WERI-Rb-1 (cell line): Measurements from ENCODE around the gene ARL6IP6.
"Not testable (repeated sequence)": the region's sequence is repeated elsewhere in the genome, so short reads cannot be mapped to it uniquely, and the experiment has no call there.

Experiments used
- DNase-seq: peaks from one replicate; pipeline ENCODE4 v3.0.0-alpha.2; 2020
- H3K27ac ChIP-seq: fragments of 250-450 bp; sonication (Bioruptor Pico); 2 replicates; pipeline ENCODE4 v1.5.1; 2020; ENCODE audit warnings: mild to moderate bottlenecking, moderate library complexity
- H3K27me3 ChIP-seq: fragments of 250-450 bp; sonication (Bioruptor Pico); 2 replicates; pipeline ENCODE4 v1.5.1; 2021; ENCODE audit warnings: mild to moderate bottlenecking, low read depth, moderate library complexity; ENCODE audit not compliant: insufficient read depth, severe bottlenecking
- H3K36me3 ChIP-seq: fragments of 250-450 bp; sonication (Bioruptor Pico); 2 replicates; pipeline ENCODE4 v1.5.1; 2020; ENCODE audit warnings: mild to moderate bottlenecking, moderate library complexity
- H3K4me3 ChIP-seq: 2 replicates; pipeline ENCODE4 v1.5.1; 2011; ENCODE audit warnings: low read depth, mild to moderate bottlenecking, control low read depth, low read length
- H3K9me3 ChIP-seq: fragments of 250-450 bp; sonication (Bioruptor Pico); 2 replicates; pipeline ENCODE4 v1.5.1; 2021; ENCODE audit warnings: mild to moderate bottlenecking, moderate library complexity; ENCODE audit not compliant: severe bottlenecking
- TF ChIP-seq, protein P1 (sequence below): IDR thresholded peaks from 2 replicates; pipeline ENCODE4 v1.5.1; 2011; ENCODE audit warnings: low read depth, mild to moderate bottlenecking, control low read depth, inconsistent platforms, low read length

ARL6IP6 gene

DNA sequence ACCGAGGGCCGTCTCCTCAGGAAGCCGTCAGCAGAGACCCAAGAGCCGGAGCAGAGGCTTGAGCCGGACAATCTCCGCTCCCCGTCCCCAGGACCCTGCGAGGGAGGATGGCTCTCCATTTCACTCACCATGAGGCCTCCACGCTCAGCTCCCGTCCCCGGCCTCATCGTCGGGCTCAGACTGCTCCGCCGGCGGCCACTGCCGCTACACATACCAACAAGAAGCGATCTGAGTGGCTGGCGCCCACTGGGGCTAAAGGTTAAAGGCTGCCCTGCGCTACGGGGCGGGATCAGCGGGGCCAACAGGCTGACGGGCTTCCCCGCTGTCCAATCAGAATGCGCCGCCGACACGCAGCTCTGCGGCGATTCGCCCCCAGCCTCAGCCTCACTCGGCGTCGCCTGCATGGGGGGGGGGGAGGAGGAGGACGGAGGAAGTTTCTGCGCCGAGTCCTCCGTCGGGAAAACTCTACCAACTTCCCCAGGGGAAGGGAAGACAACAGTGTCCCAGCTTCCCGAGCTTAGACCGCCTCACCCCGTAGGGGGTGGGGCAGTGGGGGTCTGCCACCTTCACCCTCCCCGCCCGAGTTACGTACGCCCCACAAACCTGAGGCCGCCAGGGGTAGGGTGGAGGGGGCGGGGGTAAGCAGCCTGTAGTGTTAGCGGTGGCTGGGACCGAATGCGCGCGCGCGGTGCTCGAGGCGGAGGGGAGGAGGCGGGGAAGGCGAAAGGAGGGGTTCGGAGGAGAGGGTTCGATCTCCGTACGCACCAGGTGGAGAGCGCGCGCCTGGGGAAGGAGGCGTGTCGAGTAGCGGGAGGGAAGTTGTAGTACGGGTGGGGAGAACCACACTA lies 968 bp upstream of the ARL6IP6 start, which contains the start of gene PRPF40A:
Gene PRPF40A (minus strand): TSS at position 234 of the 848 bp plus-strand sequence. CDS start 22 bp downstream, at position 212.
- TF ChIP-seq, protein P1, sequence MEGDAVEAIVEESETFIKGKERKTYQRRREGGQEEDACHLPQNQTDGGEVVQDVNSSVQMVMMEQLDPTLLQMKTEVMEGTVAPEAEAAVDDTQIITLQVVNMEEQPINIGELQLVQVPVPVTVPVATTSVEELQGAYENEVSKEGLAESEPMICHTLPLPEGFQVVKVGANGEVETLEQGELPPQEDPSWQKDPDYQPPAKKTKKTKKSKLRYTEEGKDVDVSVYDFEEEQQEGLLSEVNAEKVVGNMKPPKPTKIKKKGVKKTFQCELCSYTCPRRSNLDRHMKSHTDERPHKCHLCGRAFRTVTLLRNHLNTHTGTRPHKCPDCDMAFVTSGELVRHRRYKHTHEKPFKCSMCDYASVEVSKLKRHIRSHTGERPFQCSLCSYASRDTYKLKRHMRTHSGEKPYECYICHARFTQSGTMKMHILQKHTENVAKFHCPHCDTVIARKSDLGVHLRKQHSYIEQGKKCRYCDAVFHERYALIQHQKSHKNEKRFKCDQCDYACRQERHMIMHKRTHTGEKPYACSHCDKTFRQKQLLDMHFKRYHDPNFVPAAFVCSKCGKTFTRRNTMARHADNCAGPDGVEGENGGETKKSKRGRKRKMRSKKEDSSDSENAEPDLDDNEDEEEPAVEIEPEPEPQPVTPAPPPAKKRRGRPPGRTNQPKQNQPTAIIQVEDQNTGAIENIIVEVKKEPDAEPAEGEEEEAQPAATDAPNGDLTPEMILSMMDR, result no peak
- H3K9me3 ChIP-seq, result no peaks in the 10 kb centered on the region
- peak within 1 kb of the TSS; percentile 100 for H3K4me3 ChIP-seq
- H3K27ac ChIP-seq, result peak within 1 kb of the TSS; percentile 100
- H3K27me3 ChIP-seq, result no peaks in the 10 kb centered on the region
- H3K36me3 ChIP-seq, result peaks cover 51% of the 10 kb centered on the region
- peak; percentile 99 for DNase-seq

GRCh38 chr2:152718909-152719645 lies 657 bp downstream of the ARL6IP6 start:
- peak overlapping the region; percentile 100 for H3K4me3 ChIP-seq
- H3K27ac ChIP-seq, result peak overlapping the region; percentile 100
- H3K9me3 ChIP-seq, result no peaks in the 10 kb centered on the region
- peaks cover 54% of the 10 kb centered on the region for H3K36me3 ChIP-seq
- DNase-seq, result peak; percentile 75
- TF ChIP-seq, protein P1, result no peak
- H3K27me3 ChIP-seq, result no peaks in the 10 kb centered on the region

- Histone ChIP-seq H3K27ac (no peak overlapping the region), H3K36me3 (peaks cover 37% of the 10 kb centered on the region), H3K4me3 (no peak overlapping the region), H3K27me3 (no peaks in the 10 kb centered on the region), H3K9me3 (no peaks in the 10 kb centered on the region)
- DNase-seq, result no peak
- TF ChIP-seq, protein P1, result no peak
These were observed 2.4 kb downstream of the ARL6IP6 start for GRCh38 chr2:152720794-152721193.

- H3K9me3 ChIP-seq, H3K4me3 ChIP-seq, H3K27ac ChIP-seq, H3K27me3 ChIP-seq: not testable (repeated sequence)
- DNase-seq, result peak; percentile 56
- peaks cover 33% of the 10 kb centered on the region for H3K36me3 ChIP-seq
These were observed 4.2 kb downstream of the ARL6IP6 start for GRCh38 chr2:152722639-152723038.

- peaks cover 26% of the 10 kb centered on the region for H3K36me3 ChIP-seq
- H3K4me3 ChIP-seq, result no peak overlapping the region
- H3K9me3 ChIP-seq, result no peaks in the 10 kb centered on the region
- TF ChIP-seq, protein P1, result no peak
- H3K27ac ChIP-seq, result no peak overlapping the region
- H3K27me3 ChIP-seq, result no peaks in the 10 kb centered on the region
- no peak for DNase-seq
These were observed 5.5 kb downstream of the ARL6IP6 start for GRCh38 chr2:152723918-152724317.

DNA sequence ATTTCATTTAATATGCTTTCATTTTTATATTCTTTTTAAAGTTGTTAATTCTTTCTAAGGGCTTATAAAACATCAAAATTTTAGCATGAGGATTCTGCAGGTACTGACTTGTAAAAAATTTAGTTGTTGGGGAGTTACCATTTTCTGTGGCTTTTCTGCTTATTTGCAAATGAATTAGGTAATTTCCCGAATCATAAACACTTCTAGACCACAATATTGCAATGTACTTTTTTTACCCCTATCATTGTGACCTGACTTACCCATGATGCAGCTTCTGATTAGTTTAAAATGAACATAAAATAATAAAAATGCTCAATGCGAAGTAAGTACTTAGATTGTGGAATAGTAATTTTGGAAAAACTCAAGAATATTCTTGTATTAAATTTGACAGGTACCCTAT lies 11.4 kb downstream of the ARL6IP6 start:
- H3K27me3 ChIP-seq, result no peaks in the 10 kb centered on the region
- H3K36me3 ChIP-seq, result peaks cover 6% of the 10 kb centered on the region
- no peaks in the 10 kb centered on the region for H3K9me3 ChIP-seq
- DNase-seq, result no peak
- TF ChIP-seq, protein P1, result no peak
- H3K27ac ChIP-seq, result no peak overlapping the region
- no peak overlapping the region for H3K4me3 ChIP-seq
